Spleen (tissue), 7 donors: ENCODE results near the gene MAPKBP1.

Experiments used
- CTCF ChIP-seq, 11 experiments: fragments of 200-600 bp in 7 of 11; fragments of 450-650 bp in 4 of 11; sonication (generic) in 4 of 11; IDR thresholded peaks in 8 of 11; conservative IDR thresholded peaks in 3 of 11; 1 replicate in 7 of 11; 2 replicates in 4 of 11; pipeline versions ENCODE4 v1.4.0 to v1.8.0; 2016 to 2021; ENCODE audit warnings: antibody characterized with exemption in 11 of 11, inconsistent platforms in 4 of 11, mild to moderate bottlenecking in 1 of 11
- POLR2A ChIP-seq, 3 donors: fragments of 450-650 bp; IDR thresholded peaks; one replicate each; pipeline ENCODE4 v1.5.1; 2017; ENCODE audit warnings: antibody characterized with exemption in 3 of 3, mild to moderate bottlenecking in 1 of 3
- POLR2AphosphoS5 ChIP-seq, 3 donors: sonication (generic); formaldehyde crosslinking; IDR thresholded peaks; one replicate each; pipeline ENCODE4 v1.5.1; 2017; ENCODE audit warnings: antibody characterized with exemption in 3 of 3
- donor health status: DM: no; HTN: no; CAD: no; lungs with moderate emphysema.
- donor health status: DM: no; HTN: no; CAD: no.
- donor health status: DM: no; HTN: no; CAD: no.

- TF ChIP-seq CTCF (IDR thresholded peaks at IDR 0.05 in 8 of 11, conservative IDR thresholded peaks at IDR 0.05 in 3 of 11) (no peak), POLR2A (IDR thresholded peaks at IDR 0.05) (no peak), POLR2AphosphoS5 (IDR thresholded peaks at IDR 0.05) (no peak)
Measured at GRCh38 chr15:41790169-41790568, 15.9 kb downstream of the MAPKBP1 start.
